Mesenteric fat pad (tissue), 1 donor: Measurements from ENCODE around the gene HLA-F. TPM values are rescaled to one million over a fixed set of nuclear protein-coding genes. Genes with fewer than 3 reads are reported as not detected.
A peak's percentile ranks its signal among the peaks of the same experiment; 100 is the strongest.

Experiments used
- DNase-seq: peaks from one replicate; pipeline ENCODE4 v3.0.0-alpha.2; 2020; ENCODE audit warnings: low spot score
- total RNA-seq: library from RNA; stranded (reverse); fragmentation: NEBNext Ultra II Directional; extraction: Animal tissue kit (Norgen Biotek cat#: 25700); gene quantifications from one replicate; pipeline ENCODE4 v1.2.1, GENCODE V29; 2021
- donor health status: DM: yes; HTN: yes; CAD: no.

HLA-F gene
- total RNA-seq, 1 donor from 2014 or later, result 66.5 TPM

DNA sequence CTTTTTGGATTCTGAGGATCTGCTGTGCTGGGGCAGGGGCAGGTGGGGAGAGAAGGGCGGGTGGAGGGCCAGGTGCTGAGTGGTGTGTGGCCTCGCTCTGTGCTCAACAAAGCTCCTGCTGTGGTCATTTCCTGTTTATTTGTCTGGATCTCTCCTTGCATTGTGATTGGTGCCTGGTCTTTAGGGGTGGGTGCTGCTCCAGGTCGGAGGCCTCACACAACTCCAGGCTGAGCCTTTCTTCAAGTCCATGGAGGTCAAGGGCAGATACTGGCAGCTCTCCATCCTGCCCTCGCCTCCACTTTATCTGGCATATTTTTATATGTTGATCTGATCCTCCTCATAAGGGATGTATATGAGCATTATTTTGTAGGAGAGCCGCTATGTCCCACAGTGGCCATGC lies 36.2 kb downstream of the HLA-F start:
- DNase-seq, result no peak

DNA sequence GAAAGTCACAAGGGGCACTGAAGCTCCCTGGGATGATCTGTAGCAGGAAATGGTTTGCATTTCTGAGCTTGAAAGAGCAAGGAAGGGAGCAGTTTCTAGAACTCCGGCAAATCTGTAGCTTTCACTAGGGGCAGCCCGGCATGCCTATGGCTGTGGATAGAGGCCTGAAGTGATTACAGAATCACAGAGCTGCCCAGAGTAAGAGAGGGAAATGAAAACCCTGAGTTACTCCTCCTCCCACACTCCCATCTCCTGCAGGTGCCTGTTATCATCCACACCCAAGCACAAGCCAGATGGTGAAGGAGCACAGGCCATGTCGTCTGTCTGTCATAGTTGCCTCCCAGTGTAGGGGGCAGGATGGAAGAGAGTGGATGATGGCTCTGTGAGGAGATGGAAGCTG lies 37.1 kb downstream of the HLA-F start:
- DNase-seq, result no peak

DNA sequence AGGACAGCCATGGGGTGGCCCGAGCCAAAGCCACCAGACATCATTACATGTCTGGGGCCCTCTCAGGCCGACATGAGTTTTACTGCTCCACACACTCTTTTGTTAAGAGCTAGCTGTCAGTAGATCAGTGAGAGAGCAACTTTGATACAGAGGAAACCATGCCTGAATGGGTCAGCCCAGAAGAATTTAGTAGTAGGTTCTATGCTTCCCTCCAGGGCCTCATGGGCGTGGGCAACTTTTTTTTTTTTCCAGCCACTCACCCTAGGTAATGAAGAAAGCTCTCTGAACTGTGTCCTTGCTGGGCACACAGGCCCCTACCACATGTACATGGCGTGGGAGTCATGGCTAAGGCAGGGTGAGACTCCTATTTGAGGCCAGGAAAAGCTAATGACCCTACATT lies 38.8 kb downstream of the HLA-F start:
- peak; percentile 43 for DNase-seq

DNA sequence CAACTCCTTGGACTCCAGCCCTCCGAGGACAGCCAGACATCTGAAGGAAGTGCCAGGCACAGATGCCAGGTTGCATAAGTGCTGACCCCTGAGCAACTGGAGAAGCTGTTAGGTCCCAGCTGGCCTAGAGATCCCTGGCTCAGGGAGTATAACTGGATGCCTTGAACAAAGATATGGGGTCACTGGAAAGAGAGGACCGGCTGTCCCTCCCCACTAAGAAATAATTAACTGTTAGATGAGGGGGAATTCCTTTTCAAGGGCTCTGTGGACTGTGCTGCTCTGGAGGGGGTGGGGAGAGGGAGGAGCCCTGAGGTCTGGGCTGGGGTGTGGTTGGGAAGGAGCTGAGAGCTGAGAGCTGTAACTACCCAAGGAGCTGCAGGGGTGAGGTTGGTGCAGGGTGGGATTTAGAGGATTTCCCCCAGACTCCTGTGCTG lies 39.6 kb downstream of the HLA-F start:
- DNase-seq, result peak; percentile 51

DNA sequence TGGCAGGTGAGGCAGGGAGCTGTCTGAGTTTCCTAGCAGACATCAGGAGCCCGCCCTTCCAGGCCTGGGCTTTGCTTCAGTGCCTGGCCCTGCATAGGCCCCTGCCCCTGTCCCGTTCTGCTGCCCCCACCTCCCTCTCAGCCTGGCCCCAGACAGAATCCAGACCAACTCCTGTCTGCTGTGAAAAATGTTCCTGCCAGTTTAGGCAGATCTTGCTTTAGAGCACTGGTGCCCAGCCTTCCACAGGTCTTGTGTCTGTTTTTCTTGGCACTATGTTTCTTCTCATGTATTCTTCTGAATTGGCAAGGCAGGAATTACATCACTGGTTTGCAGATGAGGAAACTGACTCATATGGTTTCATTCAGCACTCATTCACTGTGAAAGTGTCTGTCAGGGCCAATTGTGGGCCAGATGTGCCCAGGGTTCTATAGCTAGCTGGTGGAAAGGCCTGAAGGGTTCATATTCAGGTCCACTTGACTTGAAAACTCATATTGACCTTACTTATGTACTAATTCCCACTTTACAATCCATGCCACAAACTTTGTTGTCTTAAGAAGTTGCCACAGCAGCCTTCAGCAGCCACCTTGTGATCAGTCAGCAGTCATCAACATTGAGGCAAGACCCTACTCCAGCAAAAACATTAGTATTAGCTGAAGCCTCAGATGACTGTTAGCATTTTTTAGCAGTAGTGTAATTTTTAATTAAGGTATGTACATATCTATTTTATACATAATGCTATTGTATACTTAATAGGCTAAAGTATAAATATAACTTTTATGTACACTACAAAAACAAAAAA lies 40.5 kb downstream of the HLA-F start:
- peak; percentile 59 for DNase-seq

DNA sequence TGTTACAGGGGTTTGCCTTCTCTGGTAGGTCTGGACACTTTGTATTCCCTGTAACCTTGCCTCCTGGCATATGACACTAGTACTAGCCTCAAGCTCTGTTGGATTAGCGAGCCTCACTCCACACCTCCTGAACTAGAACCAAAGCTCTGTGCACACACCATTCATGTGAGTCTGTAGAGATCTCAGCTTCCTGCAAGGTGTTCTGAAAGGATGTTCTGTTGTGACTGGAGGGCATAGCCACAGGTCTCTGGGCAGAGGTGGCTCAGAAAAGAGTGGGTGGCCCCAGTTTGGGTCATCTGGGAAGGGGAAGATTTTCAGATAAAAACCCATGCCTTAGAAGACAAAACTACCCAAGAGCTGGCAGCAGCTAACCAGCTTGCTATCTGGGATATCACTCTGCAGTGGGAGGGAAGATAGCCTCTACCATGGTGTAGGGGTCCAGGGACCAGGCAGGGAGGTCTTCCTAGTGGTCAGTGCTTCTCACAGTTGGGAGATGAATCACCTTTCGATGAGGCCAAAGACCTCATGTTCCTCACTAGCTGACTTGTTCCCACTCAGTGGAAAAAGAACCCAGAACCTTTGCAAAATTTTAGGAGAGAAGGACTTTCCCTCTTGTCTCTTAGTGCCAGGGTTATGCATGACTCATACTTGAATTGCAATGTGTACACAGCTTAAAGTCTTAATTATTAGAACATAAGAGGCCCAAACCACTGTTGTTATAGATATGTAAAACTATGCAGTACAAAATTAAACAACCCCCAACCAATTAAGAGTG lies 41.4 kb downstream of the HLA-F start:
- DNase-seq, result peak; percentile 24

DNA sequence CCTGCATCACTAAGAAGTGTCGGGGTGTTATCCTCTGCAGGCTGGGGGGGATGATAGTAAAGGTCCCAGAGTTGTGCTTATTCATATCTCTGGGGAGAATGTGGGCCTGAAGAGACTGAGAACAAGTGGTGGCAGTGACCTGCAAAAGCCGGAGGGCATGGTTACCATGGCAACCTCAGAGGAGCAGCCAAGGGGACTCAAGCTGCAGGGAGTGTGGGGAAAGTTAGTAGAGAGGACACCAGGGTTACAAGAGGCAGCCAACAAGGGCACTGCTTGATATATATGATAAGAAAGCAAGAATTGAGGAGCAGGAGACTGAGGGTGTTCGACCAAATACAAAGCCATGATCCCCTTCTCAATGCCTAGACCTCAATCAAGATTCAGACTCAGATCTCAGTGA lies 46.1 kb downstream of the HLA-F start:
- DNase-seq, result no peak

DNA sequence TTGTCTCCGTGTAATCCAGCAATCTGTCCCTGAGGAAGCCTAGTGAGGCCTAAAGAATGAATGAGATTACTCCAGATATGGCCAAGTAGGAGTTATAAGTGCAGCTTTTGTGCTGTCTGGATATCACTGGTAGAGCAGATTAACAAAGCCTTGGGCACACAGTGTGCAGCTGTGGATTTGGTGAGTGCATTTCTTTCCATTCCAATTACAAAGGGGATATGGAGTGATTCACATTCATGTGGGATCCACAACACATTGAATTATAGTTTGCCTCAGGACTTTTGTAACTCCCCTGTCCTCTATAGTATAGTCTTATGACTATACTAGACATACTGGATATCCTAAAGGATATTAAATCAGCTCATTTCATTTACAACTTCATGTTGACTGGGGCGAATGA lies 47.1 kb downstream of the HLA-F start:
- no peak for DNase-seq

DNA sequence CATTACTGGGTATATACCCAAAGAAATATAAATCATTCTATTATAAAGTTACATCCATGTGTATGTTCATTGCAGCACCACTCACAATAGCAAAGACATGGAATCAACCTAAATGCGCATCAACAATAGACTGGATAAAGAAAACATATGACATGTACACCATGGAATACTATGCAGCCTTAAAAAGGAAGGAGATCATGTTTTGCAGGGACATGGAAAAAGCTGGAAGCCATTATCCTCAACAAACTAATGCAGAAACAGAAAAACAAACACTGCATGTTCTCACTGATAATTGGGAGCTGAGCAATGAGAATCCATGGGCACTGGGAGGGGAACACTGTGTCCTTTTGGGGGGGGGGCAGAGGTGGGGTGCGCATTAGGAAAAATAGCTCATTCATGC lies 53.5 kb downstream of the HLA-F start:
- DNase-seq, result no peak

Other genes starting within 250 kb of the HLA-F start
- gene MAS1L, start 235.5 kb upstream of the HLA-F start, total RNA-seq, result not detected
- not detected for gene UBD, start 163.7 kb upstream of the HLA-F start, total RNA-seq
- gene OR2H2, start 138.3 kb upstream of the HLA-F start, total RNA-seq, result not detected
- 33.5 TPM for gene GABBR1, start 90.3 kb upstream of the HLA-F start, total RNA-seq
- not detected for gene MOG, start 66.3 kb upstream of the HLA-F start, total RNA-seq
- gene ZFP57, start 42.3 kb upstream of the HLA-F start, total RNA-seq, result not detected
- not detected for gene HLA-G, start 104.4 kb downstream of the HLA-F start, total RNA-seq
- 526 TPM for gene HLA-A, start 219.1 kb downstream of the HLA-F start, total RNA-seq